HG03103 (cell line): ENCODE results near the gene PKNOX1.
A peak's percentile ranks its signal among the peaks of the same experiment; 100 is the strongest.
"Not testable (repeated sequence)": the region's sequence is repeated elsewhere in the genome, so short reads cannot be mapped to it uniquely, and the experiment has no call there.

Experiments
- ATAC-seq: cut with Tn5 transposase; IDR thresholded peaks from one replicate; pipeline ENCODE4 v1.9.1; 2021; ENCODE audit warnings: low read depth; ENCODE audit not compliant: unreplicated experiment

Gene PKNOX1

DNA sequence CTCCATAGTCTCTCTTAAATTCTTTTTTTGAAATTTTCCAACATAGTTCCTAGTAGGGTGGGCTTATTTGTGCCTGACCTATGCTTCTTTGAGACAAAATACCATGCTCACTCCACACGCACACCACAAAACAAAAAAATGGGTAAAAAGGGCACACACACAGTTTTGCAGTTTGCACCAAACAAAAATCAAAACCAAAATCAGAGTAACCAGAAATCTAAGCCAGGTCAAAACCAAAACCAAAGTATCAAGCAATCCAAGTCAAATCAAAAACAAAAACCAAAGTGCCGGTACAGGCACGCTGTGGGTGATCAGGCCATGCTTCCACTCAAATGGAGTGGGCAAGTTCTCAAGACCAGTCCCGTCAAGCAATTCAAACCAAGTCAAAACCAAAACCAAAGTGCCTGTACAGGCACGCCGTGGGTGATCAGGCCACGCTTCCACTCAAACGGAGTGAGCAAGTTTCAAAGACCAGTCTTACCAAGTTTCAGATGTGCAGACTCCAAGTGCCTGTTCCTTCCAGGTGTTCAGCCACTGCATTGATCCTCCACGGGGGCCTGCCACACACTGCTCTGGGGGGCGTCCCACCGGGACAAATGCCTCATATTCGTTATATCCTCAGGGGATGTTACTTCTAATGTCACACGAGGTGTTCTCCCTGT lies 25.1 kb upstream of the PKNOX1 start:
- not testable (repeated sequence) for ATAC-seq

DNA sequence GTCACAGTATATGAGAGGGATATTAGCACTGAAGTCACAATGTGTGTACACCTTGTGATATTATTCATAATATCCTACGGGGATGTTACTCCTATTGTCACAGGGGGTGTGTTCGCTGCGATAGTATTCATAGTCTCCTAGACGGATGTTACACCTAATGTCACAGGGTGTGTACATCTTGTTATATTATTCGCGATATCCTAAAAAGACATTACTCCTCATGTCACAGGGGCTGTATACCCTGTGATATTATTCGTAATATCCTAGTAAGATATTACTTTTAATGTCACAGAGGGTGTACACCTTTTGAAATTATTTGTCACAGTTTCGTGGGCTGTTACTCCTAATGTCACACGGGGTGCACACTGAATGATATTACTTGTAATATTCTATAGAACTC lies 23.2 kb upstream of the PKNOX1 start:
- not testable (repeated sequence) for ATAC-seq

DNA sequence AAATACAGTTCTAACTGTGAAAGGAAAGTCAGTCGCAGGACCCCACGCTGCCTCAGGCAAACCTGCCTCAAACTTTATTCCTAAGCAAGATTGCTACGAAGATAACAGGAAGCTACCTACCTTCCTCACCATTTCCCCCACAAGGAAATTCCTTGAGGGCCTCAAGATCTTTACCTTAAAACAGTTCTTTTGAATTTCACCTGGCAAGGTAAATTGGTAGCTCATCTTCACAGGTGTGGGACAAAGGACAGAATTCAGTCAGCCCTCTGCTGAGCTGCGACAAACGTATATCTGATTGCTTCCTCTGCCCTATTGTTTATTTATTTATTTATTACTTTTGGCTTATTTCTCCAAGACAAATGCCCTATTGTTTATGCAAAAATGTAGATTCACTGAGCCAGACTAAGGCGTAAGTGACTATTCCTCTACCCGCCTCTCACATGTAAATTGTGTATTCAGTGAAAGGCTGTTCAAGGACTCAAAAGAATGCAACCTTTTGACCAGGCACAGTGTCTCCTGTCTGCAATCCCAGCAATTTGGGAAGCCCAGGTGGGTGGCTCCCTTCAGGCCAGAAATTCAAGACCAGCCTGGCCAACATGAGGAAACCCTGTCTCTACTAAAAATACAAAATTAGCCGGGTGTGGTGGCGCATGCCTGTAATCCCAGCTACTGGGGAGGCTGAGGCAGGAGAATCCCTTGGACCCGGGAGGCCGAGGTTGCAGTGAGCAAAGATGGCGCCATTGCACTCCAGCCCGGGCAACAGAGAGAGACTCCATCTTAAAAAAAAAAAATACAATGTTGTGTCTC lies 17.3 kb upstream of the PKNOX1 start:
- no peak for ATAC-seq

- not testable (repeated sequence) for ATAC-seq
Observed at GRCh38 chr21:42958122-42958521, 16.2 kb upstream of the PKNOX1 start.

GRCh38 chr21:42959728-42960127 lies 14.6 kb upstream of the PKNOX1 start:
- no peak for ATAC-seq

DNA sequence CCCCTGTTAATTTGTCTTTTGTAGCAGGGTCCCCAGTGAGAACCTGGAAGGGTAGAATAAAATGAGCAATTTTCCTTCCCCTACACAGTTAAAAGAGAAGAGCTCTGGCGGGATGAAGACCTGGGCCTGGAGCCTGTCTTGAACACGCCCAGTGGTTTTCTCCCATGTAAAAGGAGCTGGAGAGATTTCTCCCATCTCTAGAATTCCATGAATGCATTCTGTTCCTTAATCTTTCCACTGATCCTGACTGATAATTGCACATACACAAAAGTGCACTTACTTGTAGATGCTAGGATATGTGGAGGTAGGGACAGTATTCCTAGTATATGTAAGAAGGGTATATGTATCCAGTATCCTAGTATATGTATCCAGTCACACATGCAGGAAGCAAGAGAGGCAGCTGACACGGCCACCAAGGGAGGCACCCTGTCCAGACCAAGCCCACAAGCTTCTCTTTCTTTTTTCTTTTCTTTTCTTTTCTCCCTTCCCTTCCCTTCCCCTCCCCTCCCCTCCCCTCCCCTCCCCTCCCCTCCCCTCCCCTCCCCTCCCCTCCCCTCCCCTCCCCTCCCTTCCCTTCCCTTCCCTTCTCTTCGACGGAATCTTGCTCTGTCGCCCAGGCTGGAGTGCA lies 11.9 kb upstream of the PKNOX1 start:
- ATAC-seq, result no peak

- no peak for ATAC-seq
Observed at GRCh38 chr21:42964086-42964485, 10.3 kb upstream of the PKNOX1 start.

DNA sequence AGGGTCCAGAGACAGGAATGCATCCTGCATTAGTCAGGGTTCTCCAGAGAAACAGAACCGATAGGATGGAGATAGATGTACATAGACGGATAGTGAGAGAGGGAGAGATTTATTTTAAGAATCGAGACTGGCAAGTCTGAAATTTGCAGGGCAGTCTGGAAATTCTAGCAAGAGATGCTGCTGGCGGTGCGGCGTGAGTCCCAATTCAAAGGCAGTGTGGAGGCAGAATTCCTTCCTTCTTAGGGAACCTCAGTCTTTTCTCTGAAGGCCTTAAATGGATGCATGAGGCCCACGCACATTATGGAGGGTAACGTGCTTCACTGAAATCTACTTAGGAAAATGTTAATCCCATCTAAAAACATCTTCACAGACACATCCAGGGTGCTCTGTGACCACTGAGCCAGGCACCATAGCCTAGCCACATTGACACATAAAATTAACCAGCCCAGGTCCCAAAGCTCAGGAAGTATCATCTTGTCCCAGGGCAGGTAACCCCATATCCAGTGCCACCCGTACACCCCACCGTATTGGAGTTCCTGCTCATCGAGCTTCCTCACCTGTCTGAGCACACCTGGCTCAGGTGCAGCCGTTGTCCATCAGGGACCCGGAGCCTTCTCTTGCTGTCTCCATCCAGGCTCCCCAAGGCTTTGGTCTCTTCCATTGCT lies 9.7 kb upstream of the PKNOX1 start:
- no peak for ATAC-seq

DNA sequence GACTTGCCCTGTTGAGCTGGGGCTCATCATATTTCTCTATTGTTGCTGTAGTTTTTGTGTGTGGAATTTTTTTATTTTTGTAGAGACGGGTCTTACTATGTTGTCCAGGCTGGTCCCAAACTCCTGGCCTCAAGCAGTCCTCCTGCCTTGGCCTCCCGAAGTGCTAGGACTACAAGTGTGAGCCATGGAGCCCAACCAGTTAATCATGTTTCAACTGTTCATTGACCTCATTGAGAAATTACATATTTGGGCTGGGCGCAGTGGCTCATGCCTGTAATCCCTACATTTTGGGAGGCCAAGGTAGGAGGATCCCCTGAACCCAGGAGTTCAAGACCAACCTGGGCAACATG lies 9.2 kb upstream of the PKNOX1 start:
- ATAC-seq, result no peak

GRCh38 chr21:42967616-42968015 lies 6.7 kb upstream of the PKNOX1 start:
- not testable (repeated sequence) for ATAC-seq

DNA sequence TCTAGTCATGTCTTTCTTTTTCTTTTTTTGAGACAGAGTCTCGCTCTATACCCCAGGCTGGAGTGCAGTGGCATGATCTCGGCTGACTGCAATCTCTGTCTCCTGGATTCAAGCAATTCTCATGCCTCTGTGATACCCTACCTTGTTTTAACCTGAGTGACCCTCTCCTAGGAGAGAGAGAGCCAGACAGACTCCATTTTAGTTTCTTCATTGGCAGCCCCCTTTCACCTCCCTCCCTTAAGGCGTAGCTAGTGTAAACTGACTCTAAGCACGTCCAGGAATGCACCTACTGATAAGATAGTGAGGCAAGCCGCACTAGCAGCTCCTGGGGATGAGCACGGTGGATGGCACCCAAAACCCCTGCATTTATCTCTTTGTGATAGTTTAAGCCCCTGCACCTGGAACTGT lies 5.2 kb upstream of the PKNOX1 start:
- no peak for ATAC-seq

DNA sequence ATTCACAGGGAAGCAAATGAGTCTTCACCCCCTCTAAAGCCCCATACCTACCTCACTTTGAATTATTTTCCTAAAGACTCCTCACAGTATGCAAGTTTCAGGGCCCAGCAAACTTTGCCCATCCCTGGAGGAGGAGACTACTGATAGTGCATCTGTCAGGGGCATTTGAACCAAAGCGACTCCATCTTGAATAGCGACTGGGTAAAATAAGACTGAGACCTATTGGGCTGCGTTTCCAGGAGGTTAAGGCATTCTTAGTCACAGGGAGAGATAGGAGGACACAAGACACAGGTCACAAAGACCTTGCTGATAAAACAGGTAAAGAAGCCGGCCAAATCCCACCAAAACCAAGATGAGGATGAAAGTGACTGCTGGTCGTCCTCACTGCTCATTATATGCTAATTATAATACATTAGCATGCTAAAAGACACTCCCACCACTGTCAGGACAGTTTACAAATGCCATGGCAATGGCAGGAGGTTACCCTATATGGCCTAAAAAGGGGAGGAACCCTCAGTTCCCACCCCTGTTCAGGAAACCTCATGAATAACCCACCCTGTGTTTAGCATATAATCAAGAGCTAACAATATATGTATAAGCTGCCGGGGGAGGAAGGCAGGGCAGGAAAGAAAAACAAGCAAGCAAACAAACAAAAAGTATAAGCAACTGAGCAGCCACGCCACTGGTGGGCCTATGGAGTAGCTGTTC lies 3.3 kb upstream of the PKNOX1 start:
- no peak for ATAC-seq

DNA sequence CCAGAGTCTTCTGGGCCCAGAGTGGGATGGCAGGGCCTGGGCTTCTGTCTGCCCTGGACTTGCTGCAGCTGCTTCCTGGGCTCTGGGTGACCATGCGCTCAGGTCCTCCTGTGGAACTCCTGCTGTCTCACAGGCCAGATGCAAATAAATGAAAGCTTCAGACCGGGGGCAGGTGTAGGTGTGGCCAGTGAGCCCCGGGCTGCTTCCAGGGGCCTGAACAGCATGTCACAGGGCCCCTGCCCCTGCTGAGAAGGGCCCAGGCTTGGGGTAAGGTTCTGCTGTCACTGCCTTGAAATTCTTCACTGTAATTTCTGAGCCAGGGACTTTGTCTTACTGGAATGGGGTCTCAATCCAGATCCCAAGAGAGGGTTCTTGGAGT lies 2.5 kb upstream of the PKNOX1 start:
- no peak for ATAC-seq

DNA sequence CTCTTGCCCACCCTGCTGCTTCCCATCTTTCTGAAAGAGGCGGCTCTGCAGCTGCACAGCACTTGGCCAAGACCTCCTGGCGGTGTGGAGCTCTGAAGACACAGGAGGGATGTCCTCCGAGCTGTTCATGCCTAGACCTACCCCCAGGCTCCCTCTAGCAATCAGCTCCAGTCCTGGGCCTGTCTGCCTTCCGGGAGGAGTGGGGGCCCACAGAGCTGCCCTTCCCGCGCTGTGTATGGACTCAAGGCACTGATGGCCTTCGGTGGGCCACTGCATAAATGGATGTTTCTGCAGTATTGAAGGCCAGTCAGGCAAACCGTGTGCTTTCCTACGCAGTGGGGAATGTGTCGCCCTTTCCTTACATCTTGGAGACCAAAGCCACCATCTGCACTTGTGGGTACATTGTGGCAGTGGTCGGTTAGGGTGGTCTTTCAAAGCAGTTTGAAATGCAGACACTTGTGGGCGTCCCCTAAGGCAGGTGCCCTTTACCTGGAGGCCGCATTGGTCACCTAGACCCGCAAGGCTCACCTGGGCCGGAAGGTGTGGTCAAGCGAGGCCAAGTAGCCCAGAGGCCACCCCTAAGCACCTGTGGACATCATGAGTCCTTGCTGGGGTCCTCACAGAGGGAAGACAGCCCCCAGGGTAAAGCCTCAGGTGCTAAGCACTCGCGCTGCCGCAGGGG lies 912 bp upstream of the PKNOX1 start:
- ATAC-seq, result no peak

DNA sequence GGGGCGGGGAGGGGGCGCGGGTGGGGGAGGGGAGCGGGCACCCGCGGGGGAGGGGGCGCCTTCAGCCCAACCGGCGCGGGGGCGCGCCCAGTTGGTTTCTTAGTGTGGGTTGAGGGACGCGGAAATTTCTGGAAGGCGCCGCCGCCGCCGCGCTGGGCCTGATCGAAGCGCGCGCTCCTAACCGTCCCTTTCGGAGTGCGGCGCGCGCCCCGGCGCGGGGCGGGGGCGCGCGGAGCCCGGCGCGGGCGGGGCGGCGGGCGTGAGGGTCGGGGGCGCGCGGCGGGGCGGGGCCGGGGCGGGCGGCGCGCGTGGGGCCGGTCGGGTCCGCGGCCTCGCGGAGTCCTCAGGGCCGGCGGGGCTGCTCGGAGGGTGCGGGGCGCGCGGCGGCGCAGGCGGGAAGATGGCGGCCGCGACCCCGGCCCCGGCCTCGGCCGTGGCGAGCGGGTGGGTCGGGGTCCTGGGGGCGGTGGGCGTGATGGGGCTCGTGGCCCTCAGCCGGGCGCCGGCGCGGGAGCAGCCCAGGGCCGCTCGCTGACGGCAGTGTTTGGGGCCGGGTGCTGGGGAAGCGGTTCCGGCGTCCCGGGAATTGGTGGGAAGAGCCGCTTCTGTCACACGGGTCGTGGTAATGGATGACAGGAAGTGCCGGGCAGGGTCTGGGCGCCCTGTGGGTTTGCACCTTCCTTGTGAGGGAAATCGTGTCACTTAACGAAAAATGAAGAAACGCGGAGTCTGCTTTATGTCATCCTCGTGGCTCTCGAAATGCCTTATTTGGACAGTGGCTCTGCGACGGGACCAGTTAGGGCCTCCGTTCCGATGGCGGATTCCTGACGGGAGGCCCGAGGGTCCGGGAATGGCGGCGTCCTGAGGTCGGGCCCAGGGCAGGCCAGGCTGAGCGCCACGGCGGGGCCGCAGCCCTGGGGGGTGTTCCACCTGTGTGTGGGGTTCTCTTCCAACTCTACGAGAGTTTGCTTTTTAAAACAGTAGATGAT lies 764 bp downstream of the PKNOX1 start:
- peak; percentile 13 for ATAC-seq

- no peak for ATAC-seq
Observed at GRCh38 chr21:42975886-42976608, 1.7 kb downstream of the PKNOX1 start.

- no peak for ATAC-seq
Observed at GRCh38 chr21:42980312-42981213, 6.2 kb downstream of the PKNOX1 start.
